Left lobe of liver (tissue), 2 donors: ENCODE measurements around the gene HS3ST2. TPM values are rescaled to one million over a fixed set of nuclear protein-coding genes. Genes with fewer than 3 reads are reported as not detected.

Source experiments
- ATAC-seq: fragments of 200-7000 bp; cut with Tn5 transposase; one replicate; pipeline ENCODE4 v1.9.1; 2020; ENCODE audit warnings: mild to moderate bottlenecking, moderate library complexity
- DNase-seq: peaks from one replicate; pipeline ENCODE4 v3.0.0-alpha.2; 2020; ENCODE audit warnings: low spot score
- total RNA-seq: library from RNA; stranded (reverse); gene quantifications from one replicate; pipeline ENCODE4 v1.2.1, GENCODE V29; 2021
- donor health status: DM: no; HTN: no; CAD: no; lungs with moderate emphysema.
- donor health status: DM: no; HTN: yes; CAD: no.

HS3ST2 gene
- total RNA-seq: 0.20 TPM

DNA sequence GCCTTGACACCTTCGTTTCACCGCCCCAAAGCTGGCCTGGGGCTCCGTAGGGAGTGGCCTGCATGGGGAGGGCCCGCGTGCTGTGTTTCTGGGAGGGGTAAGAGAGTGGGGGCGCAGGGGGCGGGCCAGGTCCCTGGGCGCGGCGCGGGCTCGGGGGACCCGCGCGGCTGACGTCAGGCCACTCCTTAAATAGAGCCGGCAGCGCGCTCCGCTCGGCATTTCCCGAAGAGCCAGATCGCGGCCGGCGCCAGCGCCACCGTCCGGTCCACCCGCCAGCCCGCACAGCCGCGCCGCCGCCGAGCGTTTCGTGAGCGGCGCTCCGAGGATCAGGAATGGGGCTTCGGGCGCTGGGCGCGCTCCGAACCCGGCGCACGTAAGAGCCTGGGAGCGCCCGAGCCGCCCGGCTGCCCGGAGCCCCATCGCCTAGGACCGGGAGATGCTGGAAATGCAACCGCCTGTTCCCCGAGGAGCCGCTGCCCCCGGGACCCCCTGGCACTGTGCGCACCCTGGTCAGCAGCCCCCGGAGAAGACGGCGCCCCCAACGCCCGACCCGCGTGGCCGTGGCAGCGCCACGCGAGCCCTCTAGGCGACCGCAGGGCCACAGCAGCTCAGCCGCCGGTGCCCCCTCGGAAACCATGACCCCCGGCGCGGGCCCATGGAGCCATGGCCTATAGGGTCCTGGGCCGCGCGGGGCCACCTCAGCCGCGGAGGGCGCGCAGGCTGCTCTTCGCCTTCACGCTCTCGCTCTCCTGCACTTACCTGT, at the start of gene HS3ST2:
Gene HS3ST2 (plus strand): TSS at position 215 of the 763 bp plus-strand sequence. CDS start 449 bp downstream, at position 664.
- no peak for DNase-seq
- ATAC-seq: peak; percentile 51

DNA sequence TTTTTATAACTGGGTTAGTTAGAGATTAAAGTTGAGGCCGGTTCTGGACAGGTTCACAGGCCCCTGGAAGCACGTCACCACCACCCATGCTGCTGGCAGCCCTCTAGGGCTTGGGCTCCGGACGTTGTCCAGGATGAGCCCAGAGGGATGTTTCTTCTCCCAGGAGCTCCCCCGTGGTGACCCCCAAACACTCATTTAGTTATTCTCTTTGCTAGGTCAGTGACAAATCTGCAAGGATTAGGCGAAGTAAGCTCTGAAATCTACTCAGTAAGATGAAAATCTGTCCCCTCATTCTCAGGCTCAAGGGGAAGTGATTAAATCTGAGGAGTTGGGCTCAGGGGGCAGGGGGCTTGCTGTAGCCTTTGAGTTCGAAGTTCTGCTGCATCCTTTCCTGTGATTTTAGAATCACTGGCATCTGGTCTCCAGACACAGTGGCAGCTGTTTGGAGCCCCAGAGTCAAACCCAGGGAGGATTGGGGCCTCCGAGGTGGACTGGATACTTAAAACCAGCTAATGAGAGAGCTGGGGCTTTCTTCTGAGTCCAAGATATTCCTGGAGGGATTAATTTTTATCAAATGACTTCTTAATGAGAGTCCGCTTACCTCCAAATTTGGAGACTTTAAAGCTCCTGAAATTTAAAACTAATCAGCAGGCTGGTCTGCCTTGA, 49.2 kb upstream of the HS3ST2 start:
- ATAC-seq: no peak
- no peak for DNase-seq

- ATAC-seq (no peak), DNase-seq (no peak)
These were observed 48.5 kb upstream of the HS3ST2 start for GRCh38 chr16:22765479-22765878.

DNA sequence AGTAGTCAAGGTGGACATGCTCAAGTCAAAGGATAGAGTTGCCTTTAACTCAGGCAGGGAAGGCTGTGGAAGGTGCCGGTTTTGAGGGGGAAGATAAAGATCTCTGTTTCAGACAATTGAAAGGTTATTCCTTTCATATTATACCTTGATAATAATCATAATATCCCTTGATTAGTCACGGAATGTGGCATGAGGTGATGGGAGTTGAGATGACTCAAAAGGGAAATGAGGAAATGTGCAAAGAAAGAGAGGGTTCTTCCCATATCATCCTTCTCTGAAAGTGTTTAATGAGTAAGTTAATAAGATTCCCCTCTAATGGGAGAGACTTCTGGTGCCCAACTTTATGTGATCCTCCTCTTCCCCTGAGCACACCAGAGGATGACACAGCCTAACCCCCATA, 43.1 kb upstream of the HS3ST2 start:
- no peak for ATAC-seq

GRCh38 chr16:22771551-22771950, 42.4 kb upstream of the HS3ST2 start:
- no peak for ATAC-seq
- no peak for DNase-seq

More for the DNA sequence above, 43.1 kb upstream of the HS3ST2 start:
- DNase-seq: no peak

- DNase-seq: no peak
- ATAC-seq: no peak
These were observed 38.6 kb upstream of the HS3ST2 start for GRCh38 chr16:22775220-22775922.

DNA sequence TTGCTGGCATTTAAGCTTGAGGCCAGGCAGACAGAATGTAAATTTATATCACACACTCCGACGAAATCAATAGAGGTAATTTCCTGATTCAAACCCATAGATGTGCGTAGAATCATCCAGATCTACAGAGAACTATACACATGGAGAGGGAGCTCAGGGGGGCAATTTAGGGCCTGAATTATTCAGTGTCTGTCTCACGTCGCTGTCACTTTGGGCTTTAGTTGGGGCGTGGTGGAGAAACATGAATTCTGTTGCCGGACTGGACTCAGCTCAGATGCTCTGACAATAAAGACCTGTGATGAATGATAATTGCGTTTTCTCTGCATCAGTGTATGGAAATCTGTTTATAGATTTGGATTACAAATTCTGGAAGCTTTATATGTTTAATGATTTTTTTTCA, 32.5 kb upstream of the HS3ST2 start:
- ATAC-seq (no peak), DNase-seq (no peak)

DNA sequence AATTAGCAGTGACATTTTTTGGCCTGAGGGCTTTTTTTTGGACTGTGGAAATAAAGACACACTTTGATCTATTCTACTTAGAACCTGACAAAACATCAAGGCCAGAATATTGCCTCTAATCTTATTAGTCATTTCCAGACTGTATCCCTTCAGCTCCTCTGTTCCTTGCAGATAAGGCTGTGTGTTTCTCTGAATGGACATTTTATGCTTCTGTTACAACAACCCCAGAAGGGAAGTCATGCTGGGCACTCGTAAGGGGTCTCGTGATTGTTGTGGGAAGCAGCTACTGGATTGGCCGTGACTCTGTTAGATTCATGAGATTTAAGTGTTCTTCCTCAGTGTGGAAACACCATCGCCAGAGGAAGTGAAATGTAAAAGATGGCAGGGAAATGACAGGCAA, 31.6 kb upstream of the HS3ST2 start:
- DNase-seq (no peak), ATAC-seq (peak; percentile 57)

DNA sequence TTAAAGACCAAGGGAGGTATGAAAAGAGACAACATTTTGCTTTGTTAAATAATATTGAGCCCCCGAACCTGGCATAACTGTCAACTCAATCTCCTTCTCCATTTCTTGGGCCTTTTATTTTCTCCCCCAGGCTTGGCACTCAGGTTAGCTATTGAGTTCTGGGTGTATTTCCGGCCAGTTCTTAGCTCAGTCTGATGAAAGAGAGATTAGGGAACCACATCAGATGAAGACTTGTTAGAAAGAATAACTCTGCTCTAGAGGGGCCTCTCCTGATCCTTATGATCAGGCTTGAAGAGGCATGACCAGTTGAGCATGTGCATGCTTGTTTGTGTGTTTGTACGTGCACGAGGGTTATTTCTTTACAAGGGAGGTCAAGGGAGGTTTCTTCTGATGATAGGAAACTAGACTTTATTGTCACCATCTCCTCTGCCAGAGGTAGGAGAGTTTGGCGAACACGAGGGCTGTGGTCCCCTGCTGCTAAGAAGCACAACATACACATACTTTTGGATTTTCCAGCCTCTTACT, 29.2 kb upstream of the HS3ST2 start:
- ATAC-seq (no peak), DNase-seq (no peak)

- no peak for DNase-seq
- ATAC-seq: no peak
These were observed 28.4 kb upstream of the HS3ST2 start for GRCh38 chr16:22785552-22785951.

GRCh38 chr16:22786284-22786683, 27.7 kb upstream of the HS3ST2 start:
- no peak for ATAC-seq
- DNase-seq: no peak

GRCh38 chr16:22786691-22787090, 27.3 kb upstream of the HS3ST2 start:
- ATAC-seq (no peak), DNase-seq (no peak)

- DNase-seq (no peak), ATAC-seq (no peak)
These were observed 26.3 kb upstream of the HS3ST2 start for GRCh38 chr16:22787466-22788192.

DNA sequence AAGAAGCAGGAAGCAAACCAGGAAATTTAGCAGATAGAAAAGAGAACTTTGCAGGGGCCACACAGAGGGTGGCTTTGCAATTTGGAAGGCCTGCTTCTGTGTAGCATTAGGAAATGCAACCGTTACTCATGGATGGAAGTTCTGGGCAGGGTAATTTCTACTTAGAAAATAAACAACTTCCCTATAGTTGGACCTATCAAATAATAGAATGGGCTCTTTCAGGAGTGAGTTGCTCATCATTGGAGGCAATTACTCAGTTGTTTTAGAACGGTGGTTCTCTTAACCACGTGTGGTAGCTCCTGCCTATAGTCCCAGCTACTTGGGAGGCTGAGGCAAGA, 25.8 kb upstream of the HS3ST2 start:
- ATAC-seq (peak; percentile 19), DNase-seq (no peak)

DNA sequence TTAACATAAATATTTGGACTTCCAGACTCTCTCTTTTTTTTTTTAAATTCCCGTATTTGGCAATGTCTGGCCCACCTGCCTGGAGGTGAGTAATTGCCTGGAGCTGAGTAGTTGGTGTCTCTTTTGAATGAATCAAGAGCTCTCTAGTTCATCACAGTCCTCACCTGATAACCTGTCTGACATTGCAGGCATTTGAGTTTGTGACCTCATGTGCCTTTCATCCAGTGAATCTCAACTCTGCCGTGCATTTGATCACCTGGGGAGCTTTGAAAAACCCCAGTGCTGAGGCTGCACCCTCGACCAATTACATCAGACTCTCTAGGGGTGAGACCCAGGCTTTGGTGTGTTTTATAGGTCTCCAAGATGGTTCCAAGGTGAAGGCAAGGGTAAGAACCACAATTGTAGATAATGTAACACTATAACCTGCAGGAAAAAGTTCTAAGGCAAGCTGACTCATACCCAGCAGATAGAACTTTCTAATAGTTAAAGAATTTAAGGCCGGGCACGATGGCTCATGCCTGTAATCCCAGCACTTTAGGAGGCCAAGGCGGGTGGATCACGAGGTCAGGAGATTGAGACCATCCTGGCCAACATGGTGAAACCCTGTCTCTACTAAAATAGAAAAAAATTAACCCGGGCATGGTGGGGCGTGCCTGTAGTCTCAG, 24.5 kb upstream of the HS3ST2 start:
- no peak for ATAC-seq
- DNase-seq: no peak

GRCh38 chr16:22797551-22797950, 16.4 kb upstream of the HS3ST2 start:
- DNase-seq (no peak), ATAC-seq (no peak)

GRCh38 chr16:22799113-22799512, 14.8 kb upstream of the HS3ST2 start:
- ATAC-seq (no peak), DNase-seq (no peak)

- no peak for ATAC-seq
These were observed 9.1 kb upstream of the HS3ST2 start for GRCh38 chr16:22804893-22805292.

DNA sequence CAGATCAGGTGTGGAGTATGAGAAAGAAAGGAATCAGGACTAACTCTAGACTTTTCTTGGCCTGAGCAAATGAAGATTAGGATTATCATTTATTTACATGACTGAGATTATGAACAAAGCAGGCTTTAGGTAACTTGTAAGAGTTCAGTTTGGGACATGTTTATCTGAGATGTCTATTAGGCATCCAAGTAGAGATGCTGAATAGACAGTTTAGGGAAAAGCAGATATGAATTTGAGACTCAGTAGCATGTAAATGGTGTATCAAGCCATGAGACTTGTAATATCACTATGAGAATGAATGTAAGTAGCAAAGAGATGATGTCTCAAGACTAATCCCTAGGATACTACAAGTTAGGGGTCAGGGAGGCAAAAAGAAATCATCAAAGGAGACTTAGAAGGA, 8.6 kb upstream of the HS3ST2 start:
- no peak for ATAC-seq
- DNase-seq: no peak

More at GRCh38 chr16:22804893-22805292, 9.1 kb upstream of the HS3ST2 start:
- no peak for DNase-seq

GRCh38 chr16:22806811-22807210, 7.2 kb upstream of the HS3ST2 start:
- ATAC-seq (no peak), DNase-seq (no peak)

- DNase-seq (no peak), ATAC-seq (no peak)
These were observed 3.7 kb upstream of the HS3ST2 start for GRCh38 chr16:22810226-22810625.
